GM18907 (cell line): ENCODE data around the gene MYRF.

Source experiments
- ATAC-seq: cut with Tn5 transposase; IDR thresholded peaks from one replicate; pipeline ENCODE4 v1.9.1; 2021; ENCODE audit warnings: mild to moderate bottlenecking, moderate library complexity; ENCODE audit not compliant: unreplicated experiment

Gene MYRF

GRCh38 chr11:61814958-61815789, 62.7 kb downstream of the MYRF start:
- ATAC-seq = peak; percentile 55

- ATAC-seq = peak; percentile 34
Observed at GRCh38 chr11:61815790-61816735, 63.6 kb downstream of the MYRF start.

- peak; percentile 56 for ATAC-seq
Observed at GRCh38 chr11:61816736-61817455, 64.5 kb downstream of the MYRF start, which contains the start of gene FADS1. FADS1 (minus strand) TSS chr11:61817003; CDS start chr11:61816929, 74 bp downstream.

- ATAC-seq = no peak
Observed at GRCh38 chr11:61817471-61818202, 65.2 kb downstream of the MYRF start.

GRCh38 chr11:61820174-61820573, 67.7 kb downstream of the MYRF start:
- ATAC-seq = no peak

- no peak for ATAC-seq
Observed at GRCh38 chr11:61826930-61827570, 74.6 kb downstream of the MYRF start.

- ATAC-seq = peak; percentile 68
Observed at GRCh38 chr11:61827571-61828378, 75.3 kb downstream of the MYRF start, which contains the start of gene FADS2. FADS2 (plus strand) TSS chr11:61828300; CDS start chr11:61828391, 91 bp downstream.

- no peak for ATAC-seq
Observed at GRCh38 chr11:61828379-61828628, 75.9 kb downstream of the MYRF start.

- ATAC-seq = peak; percentile 28
Observed at GRCh38 chr11:61828629-61829407, 76.4 kb downstream of the MYRF start.

GRCh38 chr11:61829806-61830205, 77.4 kb downstream of the MYRF start:
- no peak for ATAC-seq

- ATAC-seq = no peak
Observed at GRCh38 chr11:61830237-61831105, 78.0 kb downstream of the MYRF start.

GRCh38 chr11:61832207-61832606, 79.8 kb downstream of the MYRF start:
- ATAC-seq = no peak

GRCh38 chr11:61832754-61833153, 80.3 kb downstream of the MYRF start:
- no peak for ATAC-seq

GRCh38 chr11:61833471-61833870, 81.0 kb downstream of the MYRF start:
- ATAC-seq = no peak

- ATAC-seq = no peak
Observed at GRCh38 chr11:61833926-61834277, 81.5 kb downstream of the MYRF start.

GRCh38 chr11:61834278-61835048, 82.0 kb downstream of the MYRF start:
- peak; percentile 87 for ATAC-seq

GRCh38 chr11:61836193-61836592, 83.8 kb downstream of the MYRF start:
- no peak for ATAC-seq
